ENCODE results near the gene KAZALD1.
"Not testable (repeated sequence)": the region's sequence is repeated elsewhere in the genome, so short reads cannot be mapped to it uniquely, and the experiment has no call there.

The KAZALD1 gene

DNA sequence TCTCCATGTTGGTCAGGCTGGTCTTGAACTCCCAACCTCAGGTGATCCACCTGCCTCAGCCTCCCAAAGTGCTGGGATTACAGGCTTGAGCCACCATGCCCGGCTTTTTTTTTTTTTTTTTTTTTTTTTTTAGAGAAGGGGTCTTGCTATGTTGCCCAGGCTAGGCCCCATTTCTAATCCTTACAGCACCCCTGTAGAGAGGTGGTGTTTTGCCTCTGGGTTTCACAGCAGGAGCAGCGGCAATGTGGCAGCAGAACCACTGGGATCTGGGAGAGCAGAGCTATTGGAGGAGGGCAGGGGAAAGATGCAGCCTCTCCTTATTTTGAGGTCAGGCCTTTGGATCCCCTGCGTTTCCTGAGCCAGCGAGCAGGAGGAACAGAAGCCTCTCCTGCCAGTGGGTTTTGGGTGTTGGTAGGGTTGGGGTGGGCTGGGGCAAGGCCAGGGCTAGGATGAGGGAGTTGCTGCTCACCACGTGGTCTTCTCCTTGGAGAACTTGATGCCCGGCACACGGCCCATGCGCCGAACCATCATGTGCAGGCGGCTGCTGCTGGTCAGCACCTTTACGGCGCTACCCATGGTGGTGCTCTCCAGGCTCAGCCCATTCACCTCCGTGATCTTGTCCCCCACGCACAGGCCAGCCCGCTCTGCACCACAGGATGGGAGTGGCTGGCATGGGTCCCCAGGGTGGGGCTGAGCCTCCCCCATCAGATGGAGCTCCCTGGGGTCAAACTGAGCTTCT is 38.7 kb upstream of the KAZALD1 start:
- Mint-ChIP-seq H3K27me3 (peaks cover 11% of the 10 kb centered on the region), H3K4me3 (no peak overlapping the region), H3K4me1 (ENCODE audit: low read depth) (peaks cover 6% of the 10 kb centered on the region), H3K9me3 (no peaks in the 10 kb centered on the region), H3K36me3 (ENCODE audit: low read depth) (no peaks in the 10 kb centered on the region), H3K27ac (no peak overlapping the region)

DNA sequence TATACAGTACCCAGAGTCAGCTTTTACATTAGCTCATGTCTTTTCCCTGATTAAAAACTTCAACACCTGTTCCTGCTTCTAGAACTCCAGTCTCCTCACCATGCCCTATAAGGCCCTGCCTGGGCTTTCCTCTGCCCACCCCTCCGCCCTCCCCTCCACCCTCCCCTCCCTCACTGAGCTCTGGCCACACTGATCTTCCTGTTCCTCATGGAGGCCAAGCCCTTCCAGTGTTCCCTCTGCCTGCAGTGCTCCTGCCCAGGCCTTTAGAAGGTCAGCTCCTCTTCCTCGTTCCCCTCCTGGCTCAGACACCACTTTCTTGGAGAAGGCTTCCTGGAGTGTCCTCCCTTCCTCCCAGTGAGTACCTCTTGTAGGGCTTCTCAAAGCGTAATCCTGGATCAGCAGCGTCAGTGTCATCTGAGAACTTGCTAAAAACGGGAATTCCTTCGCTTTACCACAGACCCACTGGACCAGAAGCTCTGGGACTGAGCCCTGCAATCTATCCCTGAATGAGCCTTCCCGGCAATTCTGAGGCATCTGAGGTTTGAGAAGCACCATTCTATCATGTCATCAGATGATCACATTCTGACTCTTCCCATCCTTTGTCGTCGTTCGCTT is 34.6 kb upstream of the KAZALD1 start:
- Mint-ChIP-seq H3K4me1 (ENCODE audit: low read depth) (peaks cover 10% of the 10 kb centered on the region), H3K27me3 (no peaks in the 10 kb centered on the region), H3K9me3 (no peaks in the 10 kb centered on the region), H3K36me3 (ENCODE audit: low read depth) (no peaks in the 10 kb centered on the region), H3K4me3 (no peak overlapping the region), H3K27ac (no peak overlapping the region)

GRCh38 chr10:101028446-101029337 is 33.1 kb upstream of the KAZALD1 start:
- H3K27me3 Mint-ChIP-seq: no peaks in the 10 kb centered on the region
- H3K4me1 Mint-ChIP-seq (ENCODE audit: low read depth): peaks cover 25% of the 10 kb centered on the region
- no peak overlapping the region for H3K27ac Mint-ChIP-seq
- H3K36me3 Mint-ChIP-seq (ENCODE audit: low read depth): no peaks in the 10 kb centered on the region
- no peak overlapping the region for H3K4me3 Mint-ChIP-seq
- no peaks in the 10 kb centered on the region for H3K9me3 Mint-ChIP-seq

DNA sequence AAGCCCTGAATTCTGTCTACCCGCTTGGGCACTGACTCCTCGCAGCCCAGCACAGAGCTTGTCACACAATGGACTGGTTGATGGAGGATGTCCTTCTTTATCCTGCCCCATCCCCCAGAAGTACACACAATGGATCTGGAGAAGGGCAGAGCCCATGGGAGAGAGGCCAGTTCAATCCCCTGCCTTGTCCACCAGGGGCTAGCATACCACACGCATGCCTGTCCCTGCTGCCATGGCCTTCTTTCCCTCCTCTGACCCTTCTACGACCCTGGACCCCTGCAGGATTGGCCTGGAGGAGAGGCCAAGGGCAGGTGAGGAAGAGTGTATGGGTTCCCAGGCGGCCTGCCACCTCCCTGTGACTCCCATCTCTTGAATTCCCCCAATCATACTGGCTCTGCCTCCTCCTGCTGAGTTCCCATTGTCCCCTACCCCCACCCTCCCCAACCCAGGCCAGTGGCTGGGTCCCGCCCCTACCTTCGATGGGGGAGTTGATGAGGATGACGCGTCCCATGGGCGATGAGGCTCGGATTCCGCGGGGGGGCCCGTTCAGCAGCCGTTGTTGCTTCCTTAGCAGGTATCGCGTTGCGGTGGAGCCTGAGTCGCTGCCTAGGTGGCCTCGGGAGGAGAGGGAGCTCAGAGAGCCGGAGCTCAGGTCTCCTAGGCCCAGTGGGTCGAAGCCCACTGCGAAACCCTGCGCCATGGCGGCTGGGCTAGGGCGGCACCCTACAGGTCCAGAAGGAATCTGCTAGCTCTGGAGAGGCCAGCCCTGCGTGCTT is 32.1 kb upstream of the KAZALD1 start:
- Mint-ChIP-seq H3K4me3 (no peak overlapping the region), H3K36me3 (ENCODE audit: low read depth) (no peaks in the 10 kb centered on the region), H3K27ac (no peak overlapping the region), H3K27me3 (no peaks in the 10 kb centered on the region), H3K9me3 (no peaks in the 10 kb centered on the region), H3K4me1 (ENCODE audit: low read depth) (peaks cover 28% of the 10 kb centered on the region)

DNA sequence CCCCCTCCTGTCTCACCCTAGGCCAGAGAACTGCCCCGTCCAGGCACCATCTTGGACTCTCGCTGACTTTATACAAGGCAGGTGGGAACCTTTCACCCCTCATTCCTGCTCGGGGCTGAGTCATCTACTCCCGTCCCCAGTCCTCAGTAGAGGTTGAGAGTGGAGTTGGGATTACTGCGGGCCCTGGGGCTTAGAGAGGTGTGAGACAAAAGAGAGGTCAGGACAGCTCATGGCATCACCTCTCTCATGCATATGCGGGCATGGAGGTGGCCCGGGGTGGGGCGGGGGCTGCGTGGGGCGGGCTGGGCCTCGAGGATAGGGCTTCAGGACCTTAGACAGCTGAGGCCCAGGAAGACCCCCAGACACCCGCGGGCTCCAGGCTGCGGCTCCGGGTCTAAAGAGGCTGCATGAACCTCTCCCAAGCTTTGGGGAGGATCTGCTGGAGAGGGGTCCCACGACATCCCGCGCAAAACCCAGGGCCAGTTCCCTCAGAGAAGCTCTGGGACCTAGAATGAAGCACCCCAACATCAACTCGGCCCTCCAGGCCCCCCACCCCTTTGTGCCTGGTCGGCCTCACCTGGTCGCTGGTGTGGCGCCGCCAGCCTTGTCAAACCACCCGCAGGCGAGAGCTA is 31.2 kb upstream of the KAZALD1 start:
- peak overlapping the region; percentile 87 for H3K4me3 Mint-ChIP-seq
- no peak overlapping the region for H3K27ac Mint-ChIP-seq
- no peaks in the 10 kb centered on the region for H3K9me3 Mint-ChIP-seq
- peaks cover 28% of the 10 kb centered on the region for H3K4me1 Mint-ChIP-seq (ENCODE audit: low read depth)
- H3K36me3 Mint-ChIP-seq (ENCODE audit: low read depth): no peaks in the 10 kb centered on the region
- H3K27me3 Mint-ChIP-seq: no peaks in the 10 kb centered on the region

DNA sequence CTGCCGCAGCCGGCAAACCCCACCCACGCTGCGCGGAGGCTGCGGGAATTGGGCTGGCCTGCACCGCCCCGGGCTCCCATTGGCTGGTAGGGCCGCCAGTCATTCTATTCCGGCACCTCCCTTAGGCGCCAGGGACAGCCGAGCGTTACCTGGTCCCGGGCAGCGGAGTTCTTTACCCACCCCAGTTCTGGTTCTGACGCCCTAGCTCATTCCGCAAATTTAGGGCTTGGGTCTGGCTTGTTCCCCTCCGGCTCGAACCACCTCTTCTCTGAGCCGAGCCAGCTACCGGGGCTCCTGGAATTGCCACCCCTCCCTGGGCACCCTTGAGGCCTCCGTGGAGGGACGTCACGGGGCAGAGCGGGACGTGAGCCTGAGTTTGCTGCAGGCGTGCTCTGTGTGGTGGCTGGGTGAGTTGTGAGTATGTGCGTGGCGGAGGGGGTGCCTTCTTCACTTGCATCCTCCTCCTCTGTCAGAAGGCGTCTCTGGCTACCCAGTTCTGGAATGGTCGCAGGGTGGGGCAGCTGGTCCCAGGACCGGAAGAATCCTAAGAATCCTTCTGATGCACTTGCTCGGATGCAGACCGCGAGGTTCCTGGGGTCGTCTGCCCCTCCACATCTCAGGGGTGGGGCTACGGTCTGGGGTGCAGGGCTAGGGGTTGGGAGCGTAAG is 30.5 kb upstream of the KAZALD1 start, which contains the start of the genes PDZD7 and SFXN3:
Gene PDZD7 (minus strand): TSS at position 2 of the 668 bp plus-strand sequence. CDS start 910 bp downstream, outside the sequence.
Gene SFXN3 (plus strand): TSS at position 107 of the 668 bp plus-strand sequence. CDS start 3,461 bp downstream, outside the sequence.
- Mint-ChIP-seq H3K4me3 (peak within 1 kb of the TSS; percentile 87), H3K27ac (peak within 1 kb of the TSS; percentile 83), H3K4me1 (ENCODE audit: low read depth) (peaks cover 28% of the 10 kb centered on the region), H3K9me3 (no peaks in the 10 kb centered on the region), H3K27me3 (no peaks in the 10 kb centered on the region), H3K36me3 (ENCODE audit: low read depth) (no peaks in the 10 kb centered on the region)

DNA sequence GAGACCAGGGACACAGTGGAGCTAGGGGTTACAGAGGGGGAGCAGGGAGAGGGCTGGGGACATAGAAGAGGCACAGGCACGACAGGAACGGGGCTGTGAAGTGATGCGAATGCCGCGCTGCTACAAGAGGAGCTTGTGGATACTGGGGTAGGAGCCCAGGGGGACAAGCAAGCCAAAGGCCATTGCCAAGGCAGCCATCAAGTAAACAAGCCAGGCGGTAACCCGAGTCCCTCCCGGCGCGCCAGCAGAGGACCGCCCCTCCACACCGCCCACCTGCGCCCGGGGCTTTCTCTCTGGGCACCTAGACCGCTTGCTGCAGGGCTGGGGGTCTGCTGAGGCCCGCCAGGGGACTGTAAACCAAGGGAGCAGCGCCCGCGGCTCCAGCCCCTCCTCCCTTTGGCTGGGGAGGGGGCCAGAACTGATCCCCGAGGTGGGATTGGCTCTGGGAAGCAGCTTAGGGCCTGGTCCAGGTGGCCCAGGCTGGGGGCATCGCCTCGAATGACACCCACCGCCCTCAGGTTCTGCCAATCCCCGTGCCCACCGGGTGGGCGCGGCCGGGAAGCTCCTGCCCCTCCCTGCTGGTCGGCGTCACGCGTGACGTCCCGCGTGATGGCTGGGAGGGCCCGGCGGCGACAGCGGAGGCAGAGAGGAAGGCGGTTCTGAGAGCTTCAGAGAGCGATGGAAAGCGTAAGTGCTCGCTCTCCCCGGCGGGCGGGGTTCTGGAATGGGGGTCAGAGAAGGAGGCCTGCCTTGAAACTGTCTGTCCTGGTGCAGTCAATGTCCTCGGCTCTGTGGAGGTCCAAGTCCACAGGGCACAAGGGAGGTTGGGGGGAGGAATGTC is 29.8 kb upstream of the KAZALD1 start:
- Mint-ChIP-seq H3K4me1 (ENCODE audit: low read depth) (peaks cover 28% of the 10 kb centered on the region), H3K27me3 (no peaks in the 10 kb centered on the region), H3K4me3 (peak overlapping the region; percentile 87), H3K36me3 (ENCODE audit: low read depth) (no peaks in the 10 kb centered on the region), H3K9me3 (no peaks in the 10 kb centered on the region), H3K27ac (peak overlapping the region; percentile 93)

DNA sequence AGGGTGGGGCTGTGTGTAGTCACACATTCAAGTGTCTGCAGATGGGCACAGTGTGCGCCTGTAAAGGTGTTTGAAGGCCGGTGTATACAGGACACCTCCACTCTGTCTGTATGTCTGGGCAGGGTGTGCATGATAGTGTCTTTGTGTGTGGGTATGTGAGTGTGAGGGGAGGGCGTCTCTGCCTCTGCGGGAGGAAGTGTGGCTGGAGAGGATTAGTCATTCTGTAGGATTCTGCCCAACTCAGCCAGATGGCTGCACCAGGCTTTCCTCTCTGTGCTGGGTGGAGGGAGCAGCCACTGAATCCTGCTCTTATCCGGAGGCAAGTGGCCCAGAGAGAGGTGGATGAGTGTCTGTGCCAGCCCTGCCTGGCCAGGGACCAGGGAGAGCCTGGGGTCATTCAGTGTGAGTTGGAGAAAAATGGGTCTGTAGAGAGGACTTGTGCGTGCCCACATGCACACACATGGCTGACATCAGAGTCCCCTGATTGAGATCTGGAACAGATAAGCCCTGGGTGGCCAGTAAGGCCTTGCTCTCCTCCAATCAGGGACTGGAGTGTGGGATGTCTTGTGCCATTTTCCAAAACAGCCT is 29.1 kb upstream of the KAZALD1 start:
- H3K36me3 Mint-ChIP-seq (ENCODE audit: low read depth): peaks cover 5% of the 10 kb centered on the region
- peak overlapping the region; percentile 87 for H3K4me3 Mint-ChIP-seq
- H3K27me3 Mint-ChIP-seq: no peaks in the 10 kb centered on the region
- peaks cover 28% of the 10 kb centered on the region for H3K4me1 Mint-ChIP-seq (ENCODE audit: low read depth)
- H3K27ac Mint-ChIP-seq: peak overlapping the region; percentile 93
- H3K9me3 Mint-ChIP-seq: no peaks in the 10 kb centered on the region

GRCh38 chr10:101033276-101033675 is 28.5 kb upstream of the KAZALD1 start:
- Mint-ChIP-seq H3K4me1 (ENCODE audit: low read depth) (peaks cover 28% of the 10 kb centered on the region), H3K27me3 (no peaks in the 10 kb centered on the region), H3K9me3 (no peaks in the 10 kb centered on the region), H3K36me3 (ENCODE audit: low read depth) (peaks cover 9% of the 10 kb centered on the region), H3K4me3 (peak overlapping the region; percentile 63), H3K27ac (peak overlapping the region; percentile 65)

GRCh38 chr10:101034404-101034803 is 27.4 kb upstream of the KAZALD1 start:
- H3K4me1 Mint-ChIP-seq (ENCODE audit: low read depth): peaks cover 28% of the 10 kb centered on the region
- H3K9me3 Mint-ChIP-seq; H3K27me3 Mint-ChIP-seq; H3K27ac Mint-ChIP-seq; H3K4me3 Mint-ChIP-seq; H3K36me3 Mint-ChIP-seq (ENCODE audit: low read depth): not testable (repeated sequence)

- Mint-ChIP-seq H3K36me3 (ENCODE audit: low read depth) (peaks cover 9% of the 10 kb centered on the region), H3K9me3 (no peaks in the 10 kb centered on the region)
Observed at GRCh38 chr10:101035314-101035713, 26.5 kb upstream of the KAZALD1 start.

DNA sequence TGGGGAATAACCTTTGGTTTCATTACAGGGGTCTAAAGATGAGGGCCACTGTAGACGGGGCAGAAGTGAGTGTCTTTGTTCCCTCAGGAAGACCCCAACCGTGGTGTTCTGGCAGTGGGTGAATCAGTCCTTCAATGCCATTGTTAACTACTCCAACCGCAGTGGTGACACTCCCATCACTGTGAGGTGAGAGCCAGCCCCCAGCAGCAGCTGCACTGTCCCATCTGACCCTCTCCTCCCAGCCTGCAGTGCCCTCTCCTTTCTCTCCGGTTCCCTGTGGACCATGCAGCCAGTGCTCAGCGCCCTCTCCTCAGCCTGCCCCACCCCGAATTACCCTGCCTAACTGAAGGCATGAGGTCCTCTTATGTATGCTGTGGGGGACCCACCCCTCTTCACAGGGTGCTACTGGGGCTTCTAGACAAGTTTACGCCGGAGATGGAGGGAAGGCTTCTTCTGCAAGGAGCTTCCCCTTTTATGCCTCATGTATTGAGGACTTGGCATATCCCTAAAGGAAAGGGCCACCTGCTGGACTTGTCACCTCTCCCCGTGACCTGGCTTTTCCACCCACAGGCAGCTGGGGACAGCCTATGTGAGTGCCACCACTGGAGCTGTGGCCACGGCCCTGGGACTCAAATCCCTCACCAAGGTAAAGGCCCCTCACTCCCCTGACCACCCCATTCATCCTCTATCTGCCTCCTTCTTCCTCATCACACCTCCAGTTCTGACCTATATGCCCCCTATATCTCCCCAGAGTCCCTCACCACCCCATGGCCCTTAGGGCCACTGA is 25.7 kb upstream of the KAZALD1 start:
- Mint-ChIP-seq H3K27ac (no peak overlapping the region), H3K4me3 (no peak overlapping the region), H3K4me1 (ENCODE audit: low read depth) (peaks cover 29% of the 10 kb centered on the region), H3K27me3 (no peaks in the 10 kb centered on the region), H3K36me3 (ENCODE audit: low read depth) (peaks cover 9% of the 10 kb centered on the region), H3K9me3 (no peaks in the 10 kb centered on the region)

More at GRCh38 chr10:101035314-101035713, 26.5 kb upstream of the KAZALD1 start:
- H3K27me3 Mint-ChIP-seq: no peaks in the 10 kb centered on the region
- H3K27ac Mint-ChIP-seq: no peak overlapping the region
- H3K4me1 Mint-ChIP-seq (ENCODE audit: low read depth): peaks cover 27% of the 10 kb centered on the region
- no peak overlapping the region for H3K4me3 Mint-ChIP-seq

All from stimulated activated naive CD8-positive, alpha-beta T cell treated with anti-CD3 and anti-CD28 coated beads, Interleukin-15, Interleukin-2, amounts not matched to agents 100 ng/mL and 50 ng/mL, for 24 hours (primary cell).